Ammon's horn (tissue), 1 donor: ENCODE results near the gene BTC.
"Not testable (repeated sequence)": the region's sequence is repeated elsewhere in the genome, so short reads cannot be mapped to it uniquely, and the experiment has no call there.

Experiments
- DNase-seq: peaks from one replicate; pipeline ENCODE4 v3.0.0-alpha.2; 2016; ENCODE audit warnings: low spot score

Gene BTC, protein sequence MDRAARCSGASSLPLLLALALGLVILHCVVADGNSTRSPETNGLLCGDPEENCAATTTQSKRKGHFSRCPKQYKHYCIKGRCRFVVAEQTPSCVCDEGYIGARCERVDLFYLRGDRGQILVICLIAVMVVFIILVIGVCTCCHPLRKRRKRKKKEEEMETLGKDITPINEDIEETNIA

DNA sequence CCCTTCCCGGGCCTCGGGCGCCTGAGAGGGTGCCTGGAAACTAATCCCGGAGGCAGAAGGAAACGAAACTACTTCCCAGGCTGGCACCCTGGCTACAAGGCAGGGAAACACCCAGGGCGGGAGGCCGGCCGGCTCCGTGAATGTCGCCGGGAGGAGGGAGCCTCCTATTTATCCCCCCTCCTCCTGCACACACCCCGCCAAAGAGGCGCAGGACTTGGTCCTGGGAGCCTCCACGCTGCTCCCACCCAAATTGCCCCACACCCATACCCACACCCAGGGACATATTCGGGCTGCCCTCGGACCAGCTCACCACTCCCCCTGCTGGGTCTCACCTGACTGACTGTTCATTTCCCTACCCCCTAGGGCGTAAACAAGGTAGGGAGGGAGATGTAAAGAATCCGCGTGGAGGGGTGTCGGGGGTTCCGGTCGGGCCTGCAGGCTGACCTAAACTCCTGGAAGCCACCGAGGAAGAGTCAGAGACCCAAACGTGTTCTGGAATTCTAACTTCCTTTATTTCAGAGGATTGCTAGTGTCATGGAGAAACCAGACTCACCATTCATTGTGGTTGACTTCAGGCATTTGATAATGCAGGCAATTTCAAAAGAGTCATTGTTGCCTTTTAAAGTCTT, at the start of gene BTC:
Gene BTC (minus strand): TSS at position 142 of the 629 bp plus-strand sequence. CDS start 198 bp downstream, outside the sequence.
- peak; percentile 19 for DNase-seq

DNA sequence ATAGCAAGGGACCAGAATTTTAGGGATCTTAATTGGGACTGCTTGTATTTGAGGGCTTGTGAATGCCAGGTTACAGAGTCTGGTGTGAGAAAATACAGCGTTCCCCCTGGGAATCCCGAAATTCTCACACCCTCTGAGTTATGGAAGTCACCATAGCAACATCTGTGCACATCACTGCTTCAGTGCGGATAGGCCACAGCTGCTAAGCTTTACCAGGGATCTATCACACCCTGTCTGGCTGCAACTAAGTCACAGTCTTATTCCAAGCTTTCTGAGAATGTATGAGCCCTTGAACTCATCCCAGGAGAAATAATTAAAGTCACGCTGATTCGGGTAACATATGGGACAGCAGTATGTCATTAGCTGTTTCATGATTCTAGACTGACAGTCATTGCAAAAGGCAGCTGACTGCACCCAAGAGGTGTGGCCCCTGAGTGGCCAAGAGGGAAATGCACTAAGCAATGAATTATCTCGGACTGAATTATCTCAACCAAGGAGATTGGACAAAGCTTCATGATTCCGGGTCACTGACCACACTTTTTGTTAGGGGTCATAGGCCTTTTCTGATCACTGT, 46.7 kb upstream of the BTC start:
- DNase-seq = no peak

DNA sequence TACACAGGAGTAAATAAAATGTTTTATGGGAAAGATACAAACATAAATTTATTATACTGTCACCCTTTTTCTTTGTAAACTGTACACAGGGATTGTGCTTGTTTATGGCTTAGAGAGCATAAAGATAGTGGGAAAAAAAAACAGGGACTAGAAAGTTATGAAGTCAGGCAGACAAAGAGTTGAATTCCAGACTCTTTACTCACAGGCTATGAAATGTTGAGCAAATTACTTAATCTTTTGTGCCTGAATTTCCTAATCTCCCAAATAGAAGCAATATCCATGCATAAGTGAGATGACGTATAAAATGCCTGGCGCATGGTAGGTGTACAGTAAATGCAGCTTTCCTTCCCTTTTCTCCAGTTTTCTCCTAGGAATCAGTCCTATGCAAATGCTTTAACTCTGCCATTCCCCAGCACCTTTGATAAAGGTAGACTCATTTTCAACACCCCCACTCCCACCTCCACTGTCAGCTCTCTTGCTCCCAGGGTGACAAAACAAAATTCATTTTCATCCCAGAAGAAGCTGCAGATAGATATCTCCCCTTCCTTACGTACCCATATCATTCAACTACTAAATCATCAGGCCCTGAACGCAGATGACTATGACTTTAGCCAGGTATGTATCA, 44.5 kb upstream of the BTC start:
- no peak for DNase-seq

DNA sequence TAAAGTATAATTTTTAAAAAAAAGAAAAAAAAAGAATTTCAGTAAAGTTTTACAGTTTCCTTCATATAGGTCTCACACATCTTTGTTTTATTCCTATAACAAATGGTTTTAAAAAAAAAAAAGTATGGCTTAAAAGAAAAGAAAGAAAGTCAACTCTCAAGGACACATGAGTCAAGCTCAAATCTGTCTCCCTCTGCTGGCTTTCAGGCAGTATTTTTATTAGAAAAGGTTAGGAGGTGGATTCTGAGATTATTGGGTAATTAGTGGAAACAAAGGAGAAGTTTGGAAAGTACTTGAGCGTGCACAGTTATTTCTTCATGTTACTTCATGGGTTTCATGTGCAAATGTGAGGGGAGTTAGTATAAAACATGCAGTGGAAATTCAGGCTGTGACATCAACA, 36.6 kb upstream of the BTC start:
- DNase-seq = no peak

DNA sequence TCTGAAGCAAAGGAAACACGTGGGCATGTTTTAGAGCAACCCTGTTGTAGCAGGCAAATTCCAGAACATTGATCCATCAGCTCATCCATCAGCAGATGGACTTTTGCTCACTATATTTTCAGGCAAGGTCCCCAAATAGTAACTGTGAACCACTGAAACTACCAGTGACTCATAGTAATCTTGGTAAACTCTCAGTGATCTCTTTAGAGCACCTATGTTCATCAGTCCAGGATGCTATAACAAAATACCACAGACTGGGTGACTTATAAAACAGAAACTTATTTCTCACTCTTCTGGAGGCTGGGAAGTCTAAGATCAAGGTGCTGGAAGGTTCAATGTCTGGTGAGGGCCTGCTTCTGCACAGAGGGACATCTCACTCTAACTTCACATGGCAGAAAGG, 28.9 kb upstream of the BTC start:
- DNase-seq = no peak

DNA sequence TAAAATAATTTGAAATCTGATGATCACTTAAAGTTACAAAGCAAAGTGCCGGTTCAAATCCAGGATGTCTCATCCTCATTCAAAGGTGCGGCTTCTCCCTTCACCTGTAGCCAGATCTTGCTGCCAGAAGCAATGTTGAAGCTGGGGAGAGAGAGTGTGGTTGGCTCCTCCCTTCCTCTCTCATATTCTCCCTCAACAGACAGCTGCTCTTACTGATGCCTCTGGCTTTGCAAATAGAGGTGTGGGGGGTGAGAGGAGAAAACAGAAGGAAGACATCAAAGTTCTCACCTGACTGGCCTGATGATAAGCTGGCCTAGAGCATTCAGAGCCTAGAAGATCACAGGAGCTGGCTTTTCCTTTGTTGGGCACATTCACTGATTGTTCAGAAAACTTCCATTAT, 28.3 kb upstream of the BTC start:
- no peak for DNase-seq

DNA sequence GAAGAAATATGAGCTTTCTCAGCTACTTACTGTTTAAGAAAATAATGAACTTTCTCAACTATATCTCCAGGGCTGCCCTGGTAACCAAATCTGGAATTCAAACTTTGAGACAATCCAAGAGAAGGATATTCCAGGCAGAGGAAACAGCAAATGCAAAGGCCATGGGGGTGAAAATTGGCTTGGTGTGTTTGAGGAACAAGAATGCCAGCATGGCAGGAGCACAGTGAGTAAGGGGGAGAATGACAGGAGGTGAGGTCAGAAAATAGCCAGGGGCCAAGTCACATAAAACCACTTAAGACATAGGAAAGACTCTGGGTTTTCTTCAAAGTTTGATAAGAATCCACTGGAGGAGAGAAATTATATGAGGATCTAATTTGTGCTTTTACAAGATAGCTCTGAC, 27.2 kb upstream of the BTC start:
- DNase-seq = no peak

DNA sequence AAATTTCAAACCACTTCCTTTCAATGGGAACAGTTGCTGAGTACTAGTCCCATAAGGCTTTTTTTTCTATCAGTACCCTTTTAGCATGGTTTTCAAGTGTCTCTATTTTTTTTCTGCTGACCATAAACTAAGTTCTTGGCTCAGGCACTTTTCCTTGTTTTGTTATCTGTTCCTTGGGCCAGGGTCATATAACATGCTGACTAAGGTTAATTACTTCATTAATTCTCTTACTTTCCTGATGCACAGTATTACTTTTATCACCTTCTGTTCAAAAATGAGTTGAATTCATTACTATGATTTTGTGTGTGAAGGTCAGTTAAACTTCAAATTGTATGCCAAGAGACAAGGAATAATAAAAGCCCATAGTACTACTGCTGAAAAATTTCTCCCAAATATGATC, 19.7 kb upstream of the BTC start:
- no peak for DNase-seq

DNA sequence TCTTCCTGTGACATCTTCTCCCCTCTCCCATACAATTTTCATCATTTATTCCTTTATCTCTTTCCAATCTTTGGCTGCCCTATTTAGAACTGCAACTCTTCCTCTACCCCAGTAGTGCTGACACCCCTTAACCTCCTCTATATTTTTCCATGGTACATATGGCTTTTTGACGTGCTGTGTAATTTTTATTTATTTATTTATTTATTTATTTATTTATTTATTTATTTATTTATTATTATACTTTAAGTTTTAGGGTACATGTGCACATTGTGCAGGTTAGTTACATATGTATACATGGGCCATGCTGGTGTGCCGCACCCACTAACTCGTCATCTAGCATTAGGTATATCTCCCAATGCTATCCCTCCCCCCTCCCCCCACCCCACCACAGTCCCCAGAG, 17.7 kb upstream of the BTC start:
- not testable (repeated sequence) for DNase-seq

DNA sequence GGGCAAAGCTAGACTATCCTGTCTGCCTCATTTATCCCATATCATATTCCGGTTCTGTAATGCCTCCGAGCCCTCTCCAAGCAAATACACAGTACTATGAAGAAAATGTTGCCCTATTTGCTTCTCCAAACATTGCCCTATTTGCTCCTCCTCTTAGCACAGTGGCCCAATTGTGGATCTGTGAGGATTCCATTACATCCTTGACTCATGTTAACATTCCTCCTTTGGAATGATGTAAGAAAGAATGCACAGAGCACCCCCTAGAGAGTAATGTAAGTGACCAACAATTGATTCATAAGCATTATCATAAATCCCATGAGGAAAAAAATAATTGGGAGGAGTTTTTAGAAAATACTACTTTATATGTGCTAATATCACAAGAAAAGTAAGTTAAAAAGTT, 11.3 kb upstream of the BTC start:
- no peak for DNase-seq

DNA sequence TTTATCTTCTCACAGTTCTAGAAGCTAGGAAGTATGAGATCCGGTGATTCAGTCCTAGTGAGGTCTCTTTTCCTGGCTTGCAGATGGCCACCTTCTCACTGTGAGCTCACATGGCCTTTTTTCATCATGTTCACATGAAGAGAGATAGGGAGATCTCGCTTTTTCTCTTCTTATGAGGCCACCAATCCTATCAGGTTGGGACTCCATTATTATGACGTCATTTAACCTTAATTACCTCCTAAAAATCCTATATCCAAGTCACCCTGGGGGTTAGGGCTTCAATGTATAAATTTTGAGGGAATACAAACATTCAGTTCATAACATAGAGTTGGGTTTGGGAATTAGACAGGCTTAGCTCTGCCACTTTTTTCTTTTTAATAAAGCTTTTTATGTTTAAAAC, 6.0 kb upstream of the BTC start:
- DNase-seq = no peak

DNA sequence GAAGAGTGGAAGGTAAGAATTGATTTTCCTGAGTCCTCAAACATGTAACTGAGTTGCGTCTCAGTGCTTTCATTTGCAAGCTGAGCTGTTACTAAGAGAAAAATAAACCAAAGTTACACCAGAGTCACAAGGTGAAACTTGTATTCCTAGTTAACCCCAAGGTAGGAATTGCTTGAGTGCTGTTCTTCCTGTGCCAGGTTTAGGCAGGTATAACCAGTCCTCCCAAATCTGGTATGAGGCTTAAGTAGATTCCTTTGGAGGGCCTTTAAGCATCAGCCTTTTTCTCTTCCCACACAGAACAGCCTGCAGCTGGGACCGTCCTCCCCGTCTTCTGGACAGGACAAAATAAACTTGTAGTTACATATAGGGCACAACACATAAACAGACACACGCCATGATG, 2.3 kb upstream of the BTC start:
- no peak for DNase-seq

DNA sequence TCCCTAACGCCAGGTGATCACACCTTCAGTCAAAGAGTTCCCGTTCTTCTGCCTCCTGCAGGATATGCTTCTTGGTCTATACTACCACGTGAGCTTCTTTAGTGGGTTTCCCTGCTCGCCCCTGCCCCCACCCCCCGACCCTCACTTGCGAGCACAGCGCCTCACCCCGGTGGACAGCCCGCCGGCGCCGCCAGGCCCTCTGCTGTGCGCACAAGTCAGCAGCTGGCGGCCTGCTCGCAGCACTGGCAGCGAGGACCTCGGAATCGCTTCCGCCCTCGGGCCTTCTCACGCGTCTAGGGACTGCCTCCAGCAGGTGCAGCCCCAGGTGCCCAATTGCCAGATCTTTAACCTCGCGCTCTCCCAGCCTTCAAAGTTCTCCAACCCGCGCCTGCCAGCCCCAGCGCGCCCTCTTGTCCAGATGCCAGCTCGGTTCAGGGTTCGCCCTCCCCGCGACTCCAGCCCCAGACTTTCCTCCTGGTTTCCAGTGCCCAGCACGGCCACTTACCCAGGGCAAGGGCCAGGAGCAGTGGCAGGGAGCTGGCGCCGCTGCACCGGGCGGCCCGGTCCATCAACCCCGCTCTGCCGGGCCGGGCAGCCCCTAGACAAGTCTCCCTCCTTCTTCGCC, 454 bp downstream of the BTC start:
- peak; percentile 10 for DNase-seq

DNA sequence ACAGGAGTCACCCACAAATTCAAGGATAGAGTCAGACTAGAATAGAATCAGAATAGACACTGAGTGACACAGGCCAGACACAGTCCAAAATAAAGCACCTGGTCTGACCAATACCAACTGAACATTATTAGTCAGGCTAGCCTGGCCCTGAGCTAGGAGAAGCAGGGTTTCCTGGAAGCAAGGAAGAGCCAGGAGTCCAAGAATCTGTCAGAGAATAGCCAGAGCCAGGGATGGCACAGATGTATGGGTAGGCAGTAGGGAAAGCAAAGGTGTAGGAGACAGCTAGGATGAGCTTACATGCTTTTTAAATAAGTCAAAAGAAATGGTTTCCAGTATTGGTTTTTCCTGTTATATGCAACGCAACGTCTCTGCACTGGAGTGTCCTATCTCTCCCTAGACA, 3.7 kb downstream of the BTC start:
- no peak for DNase-seq

DNA sequence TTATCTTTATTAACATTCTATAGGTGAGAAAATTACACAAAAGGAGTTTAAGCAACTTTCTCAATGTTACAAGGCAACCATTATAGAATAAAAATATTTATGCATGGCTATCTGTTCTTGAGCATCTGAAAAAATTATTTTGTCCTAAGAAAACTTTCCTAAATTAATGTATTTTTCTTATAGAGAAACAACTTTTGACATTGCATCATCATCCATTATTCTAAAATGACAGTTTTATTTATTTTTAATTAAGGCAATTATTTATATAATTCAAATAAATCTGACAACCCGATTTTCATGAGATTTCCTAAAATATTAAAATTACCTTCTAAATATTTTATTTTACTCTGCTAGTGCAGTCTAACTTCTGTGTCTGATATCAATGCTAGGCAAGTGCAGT, 4.8 kb downstream of the BTC start:
- no peak for DNase-seq

DNA sequence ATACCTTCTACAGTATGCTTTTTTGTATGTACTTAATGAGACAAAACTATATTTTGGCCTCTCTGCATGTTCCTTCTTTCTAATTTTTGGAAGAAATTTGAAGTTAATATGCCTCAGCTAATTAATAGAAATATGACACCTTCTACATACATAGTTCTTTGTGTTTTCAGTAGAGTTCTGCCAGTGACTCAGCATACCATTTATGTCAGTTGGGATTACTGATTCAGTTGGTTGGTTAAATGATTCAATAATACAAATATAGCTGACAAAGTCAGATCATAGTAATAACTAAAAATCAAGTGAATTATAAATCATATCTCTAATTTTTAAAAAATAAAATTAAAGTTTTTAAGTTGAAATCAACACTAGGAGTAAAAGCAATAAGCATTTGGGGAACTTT, 16.8 kb downstream of the BTC start:
- no peak for DNase-seq

DNA sequence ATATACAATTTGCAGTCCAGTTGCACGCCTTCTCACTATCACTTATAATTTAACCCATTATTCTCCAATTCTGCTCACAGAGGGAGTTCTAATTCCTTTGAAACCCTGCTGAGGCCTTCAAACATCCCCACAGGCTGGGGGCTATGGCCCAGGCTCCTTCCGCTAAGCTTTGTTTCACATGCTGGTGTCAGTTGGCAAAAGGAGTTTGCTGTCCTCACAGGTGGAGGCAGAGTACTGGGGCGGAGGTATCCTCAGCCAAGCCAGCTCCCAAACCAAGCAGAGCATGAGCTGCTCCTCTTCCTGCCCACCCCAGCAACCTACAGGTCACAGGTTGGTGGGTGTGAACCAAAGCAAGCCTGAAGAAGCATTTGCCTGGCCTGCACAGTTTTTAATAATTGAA, 21.5 kb downstream of the BTC start:
- DNase-seq = no peak

DNA sequence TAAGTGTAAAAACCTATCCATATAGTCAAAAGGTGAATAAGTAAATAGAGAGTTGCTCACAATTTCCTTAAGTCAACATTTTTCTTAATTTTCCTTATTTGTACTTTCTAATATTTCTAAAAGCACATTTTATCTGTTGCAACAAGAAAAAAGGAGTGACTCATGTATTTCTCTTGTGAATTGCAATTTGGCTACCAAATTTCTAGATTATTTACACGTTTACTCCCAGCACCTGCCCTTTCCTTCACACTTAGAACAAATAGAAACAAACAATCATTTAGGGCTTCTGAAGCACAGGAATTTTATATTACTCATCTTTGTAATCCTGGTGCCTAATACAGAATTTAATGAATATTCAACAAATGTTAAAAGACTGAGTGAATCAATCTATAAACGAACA, 22.2 kb downstream of the BTC start:
- no peak for DNase-seq

DNA sequence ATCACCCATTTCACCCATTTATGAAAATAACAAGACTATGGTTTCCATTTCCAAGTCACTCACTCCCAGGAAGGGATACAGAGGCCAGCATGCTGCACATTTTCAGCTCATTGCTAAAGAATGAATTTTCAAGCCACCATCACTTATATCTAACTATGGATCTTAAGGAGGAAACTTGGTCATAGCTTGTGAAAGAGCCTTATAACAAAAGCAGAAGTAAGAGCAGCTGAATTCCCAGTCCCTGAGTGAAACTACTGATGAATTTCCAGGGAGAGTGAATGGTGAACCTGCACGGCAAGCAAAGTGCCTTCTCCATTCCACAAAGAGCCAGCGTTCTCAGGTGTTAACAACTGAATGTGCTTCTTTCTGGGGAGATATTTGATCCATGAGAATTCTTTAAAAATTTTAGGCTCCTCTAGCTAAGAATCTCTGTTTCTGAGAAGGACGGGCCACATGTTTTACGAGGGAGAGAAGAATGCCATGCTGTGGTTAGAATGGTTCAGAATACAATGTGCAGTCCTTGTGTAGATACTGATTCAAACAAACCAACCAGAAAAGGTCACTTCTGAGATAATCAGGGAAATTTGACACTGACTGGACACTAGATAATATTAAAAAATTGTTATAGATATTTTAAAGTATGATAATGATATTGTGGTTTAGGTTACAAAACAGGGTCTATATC, 24.0 kb downstream of the BTC start:
- DNase-seq = no peak

DNA sequence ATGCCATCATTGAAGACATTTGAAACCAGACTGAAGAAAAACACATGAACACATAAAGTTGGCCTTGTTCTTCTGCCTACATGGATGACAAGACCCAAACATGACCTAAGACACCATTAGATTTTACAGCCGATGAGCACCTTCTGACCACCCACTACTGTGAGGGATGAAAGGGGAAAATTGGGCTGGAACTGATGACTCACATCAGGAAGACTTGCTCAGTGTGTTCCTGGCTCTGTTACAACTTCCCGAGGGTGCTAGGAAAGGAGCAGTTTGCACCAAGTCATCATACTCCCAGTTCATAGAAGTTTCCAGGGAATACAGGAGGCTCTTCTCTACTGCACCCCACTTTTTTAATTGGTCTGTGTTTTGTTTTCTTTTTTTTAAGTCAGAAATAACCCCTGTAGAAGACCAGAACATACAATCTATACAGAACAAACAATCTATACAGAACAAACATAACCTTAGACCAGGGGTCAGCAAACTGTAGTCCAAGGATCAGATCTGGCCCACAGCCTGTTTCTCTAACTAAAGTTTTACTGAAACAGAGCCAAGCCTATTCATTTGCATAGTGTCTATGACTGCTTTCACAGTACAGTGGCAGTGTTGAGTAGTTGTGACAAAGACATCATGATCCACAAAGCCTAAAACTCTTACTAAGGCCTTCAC, 25.3 kb downstream of the BTC start:
- DNase-seq = no peak

DNA sequence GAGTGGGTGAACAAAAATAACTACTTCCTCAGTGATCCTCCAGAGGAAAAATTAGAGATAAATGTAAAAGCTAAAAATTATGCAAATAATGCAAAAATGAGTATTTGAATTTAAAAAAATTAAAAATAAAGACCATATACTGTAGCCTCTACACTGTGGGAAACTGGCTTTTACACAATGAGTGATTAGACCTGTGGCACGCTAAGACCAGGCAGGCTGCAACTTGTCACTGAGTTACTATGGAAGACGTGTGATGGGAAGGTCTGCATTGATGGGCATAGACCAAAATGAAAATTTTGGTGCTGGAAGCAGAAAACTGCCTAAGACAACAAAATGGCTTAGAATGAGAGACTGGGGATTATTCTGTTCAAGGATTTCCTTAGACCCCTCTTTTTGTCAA, 30.2 kb downstream of the BTC start:
- DNase-seq = no peak
